Choroid plexus epithelial cell (primary cell): ENCODE results near the gene TRIM22.
"Not testable (repeated sequence)": the region's sequence is repeated elsewhere in the genome, so short reads cannot be mapped to it uniquely, and the experiment has no call there.

Experiments
- DNase-seq: peaks from one replicate; pipeline ENCODE4 v3.0.0-alpha.2; 2010; ENCODE audit warnings: low read depth
- H3K4me3 ChIP-seq: 2 replicates; pipeline ENCODE4 v1.5.1; 2011; ENCODE audit warnings: low read depth, mild to moderate bottlenecking, control low read depth, low read length, moderate library complexity
- TF ChIP-seq, protein P1 (sequence below): conservative IDR thresholded peaks from 2 replicates; pipeline ENCODE4 v1.5.1; 2011; ENCODE audit warnings: low read depth, mild to moderate bottlenecking, control low read depth, inconsistent platforms, low read length, moderate library complexity

Gene TRIM22

DNA sequence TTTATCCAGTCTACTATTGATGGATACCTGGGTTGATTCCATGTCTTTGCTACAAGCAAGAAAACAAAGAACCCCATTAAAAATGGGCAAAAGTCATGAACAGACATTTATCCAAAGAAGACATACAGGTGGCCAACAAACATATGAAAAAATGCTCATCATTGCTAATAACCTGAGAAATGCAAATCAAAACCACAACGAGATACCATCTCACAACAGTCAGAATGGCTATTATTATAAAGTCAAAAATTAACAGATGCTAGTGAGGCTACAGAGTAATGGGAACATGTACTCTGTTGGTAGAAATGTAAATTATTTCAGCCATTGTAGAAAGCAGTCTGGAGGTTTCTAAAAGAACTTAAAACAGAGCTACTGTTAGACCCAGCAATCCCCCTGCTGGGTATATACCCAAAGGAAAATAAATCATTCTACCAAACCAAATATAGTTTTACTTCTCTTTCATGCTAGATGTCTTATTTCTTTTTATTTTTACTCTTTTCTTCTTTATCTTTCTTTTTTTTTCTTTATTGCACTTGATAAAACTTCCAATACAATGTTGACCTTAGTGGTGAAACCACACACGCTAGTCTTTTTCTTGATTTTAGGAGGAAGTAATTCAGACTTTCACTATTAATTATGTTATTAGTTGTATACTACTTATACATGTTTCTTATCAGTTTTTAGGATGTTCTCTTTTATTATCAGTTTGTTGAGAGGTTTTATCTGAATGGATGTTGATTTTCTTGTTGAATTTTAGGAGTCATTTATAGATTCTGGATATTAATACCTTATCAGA is 14.3 kb downstream of the TRIM22 start:
- TF ChIP-seq, protein P1, sequence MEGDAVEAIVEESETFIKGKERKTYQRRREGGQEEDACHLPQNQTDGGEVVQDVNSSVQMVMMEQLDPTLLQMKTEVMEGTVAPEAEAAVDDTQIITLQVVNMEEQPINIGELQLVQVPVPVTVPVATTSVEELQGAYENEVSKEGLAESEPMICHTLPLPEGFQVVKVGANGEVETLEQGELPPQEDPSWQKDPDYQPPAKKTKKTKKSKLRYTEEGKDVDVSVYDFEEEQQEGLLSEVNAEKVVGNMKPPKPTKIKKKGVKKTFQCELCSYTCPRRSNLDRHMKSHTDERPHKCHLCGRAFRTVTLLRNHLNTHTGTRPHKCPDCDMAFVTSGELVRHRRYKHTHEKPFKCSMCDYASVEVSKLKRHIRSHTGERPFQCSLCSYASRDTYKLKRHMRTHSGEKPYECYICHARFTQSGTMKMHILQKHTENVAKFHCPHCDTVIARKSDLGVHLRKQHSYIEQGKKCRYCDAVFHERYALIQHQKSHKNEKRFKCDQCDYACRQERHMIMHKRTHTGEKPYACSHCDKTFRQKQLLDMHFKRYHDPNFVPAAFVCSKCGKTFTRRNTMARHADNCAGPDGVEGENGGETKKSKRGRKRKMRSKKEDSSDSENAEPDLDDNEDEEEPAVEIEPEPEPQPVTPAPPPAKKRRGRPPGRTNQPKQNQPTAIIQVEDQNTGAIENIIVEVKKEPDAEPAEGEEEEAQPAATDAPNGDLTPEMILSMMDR: no peak
- DNase-seq: no peak
- H3K4me3 ChIP-seq: no peak overlapping the region

DNA sequence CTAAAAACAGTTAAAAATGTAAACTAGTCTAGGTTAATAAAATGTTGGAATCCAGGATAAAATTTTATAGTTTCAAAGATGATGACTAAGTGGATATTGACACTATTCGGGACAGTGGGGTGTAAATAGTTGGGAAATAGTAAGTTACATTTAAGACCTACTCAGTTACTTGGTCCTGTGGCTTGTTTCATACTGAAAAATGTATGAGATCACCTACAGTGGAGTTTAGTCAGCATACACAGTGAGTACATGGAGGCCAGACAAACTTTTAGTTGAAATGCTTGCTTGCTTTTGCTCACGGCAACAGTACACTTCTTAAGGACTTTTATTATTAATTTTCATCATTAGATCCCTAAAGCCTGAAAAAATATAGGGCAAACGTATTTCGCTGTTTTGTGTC is 16.1 kb downstream of the TRIM22 start:
- TF ChIP-seq, protein P1: no peak
- peak; percentile 24 for DNase-seq

GRCh38 chr11:5712507-5712906 is 22.9 kb downstream of the TRIM22 start:
- peak; percentile 23 for DNase-seq
- TF ChIP-seq, protein P1: peak; percentile 49
- H3K4me3 ChIP-seq: no peak overlapping the region

More for the DNA sequence above, 16.1 kb downstream of the TRIM22 start:
- no peak overlapping the region for H3K4me3 ChIP-seq

DNA sequence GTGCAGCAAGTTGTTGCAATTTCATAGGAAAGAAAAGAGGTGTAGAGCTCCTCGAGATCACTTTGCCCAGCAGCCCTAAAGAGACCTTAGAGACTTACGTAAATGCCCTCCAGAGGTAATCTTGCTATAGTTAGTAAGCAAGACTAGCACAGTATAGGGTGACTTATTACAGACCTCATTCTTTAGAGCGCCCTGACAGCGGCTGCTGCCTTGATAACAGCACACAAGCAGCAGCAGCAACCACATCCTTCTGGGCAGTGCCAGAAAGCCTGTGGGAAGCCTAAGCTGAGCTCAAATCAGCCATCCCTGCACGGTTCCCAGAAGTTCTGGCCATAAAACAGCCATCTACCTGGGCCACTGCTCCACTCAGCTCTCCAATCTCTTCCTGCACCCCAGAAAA is 24.1 kb downstream of the TRIM22 start:
- peak; percentile 11 for DNase-seq
- H3K4me3 ChIP-seq: no peak overlapping the region
- TF ChIP-seq, protein P1: no peak

DNA sequence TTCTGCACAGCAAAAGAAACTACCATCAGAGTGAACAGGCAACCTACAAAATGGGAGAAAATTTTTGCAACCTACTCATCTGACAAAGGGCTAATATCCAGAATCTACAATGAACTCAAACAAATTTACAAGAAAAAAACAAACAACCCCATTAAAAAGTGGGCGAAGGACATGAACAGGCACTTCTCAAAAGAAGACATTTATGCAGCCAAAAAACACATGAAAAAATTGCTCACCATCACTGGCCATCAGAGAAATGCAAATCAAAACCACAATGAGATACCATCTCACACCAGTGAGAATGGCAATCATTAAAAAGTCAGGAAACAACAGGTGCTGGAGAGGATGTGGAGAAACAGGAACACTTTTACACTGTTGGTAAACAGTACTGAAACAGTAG is 26.9 kb downstream of the TRIM22 start:
- not testable (repeated sequence) for H3K4me3 ChIP-seq, DNase-seq

- DNase-seq: peak; percentile 4
- TF ChIP-seq, protein P1: no peak
- H3K4me3 ChIP-seq: no peak overlapping the region
These were observed 30.3 kb downstream of the TRIM22 start for GRCh38 chr11:5719703-5720495.

DNA sequence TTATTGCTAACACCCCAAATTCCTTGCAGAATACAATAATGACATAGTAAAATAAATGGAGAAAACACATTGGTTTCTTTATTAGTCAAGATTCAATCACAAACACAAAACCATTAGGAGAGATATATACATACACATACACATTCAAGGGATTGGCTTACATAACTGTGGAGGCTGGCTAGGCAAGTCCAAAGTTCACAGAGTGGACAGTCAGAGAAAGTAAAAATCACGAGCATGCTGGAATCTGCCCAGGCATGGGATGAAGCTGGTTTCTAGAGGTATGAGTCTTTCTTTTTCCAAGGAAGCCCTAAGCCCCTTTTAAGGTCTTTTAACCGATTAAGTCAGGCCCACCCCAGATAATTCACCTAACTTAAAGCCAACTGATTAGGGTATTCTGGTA is 33.0 kb downstream of the TRIM22 start:
- H3K4me3 ChIP-seq: no peak overlapping the region
- TF ChIP-seq, protein P1: no peak
- no peak for DNase-seq
